D721Med (cell line): Measurements from ENCODE around the gene GPR107.

Experiments used
- DNase-seq: peaks from one replicate; pipeline ENCODE4 v3.0.0; 2011; ENCODE audit warnings: low spot score; ENCODE audit not compliant: insufficient read length
- FAIRE-seq: peaks from 2 replicates; lab custom pipeline; 2011; peaks lifted over from hg19 to GRCh38; lab: Jason Lieb, UNC
- TF ChIP-seq, protein P1 (sequence below): IDR thresholded peaks from 2 replicates; pipeline ENCODE4 v1.5.1; 2012; ENCODE audit warnings: mild to moderate bottlenecking, control low read depth; ENCODE audit not compliant: insufficient read depth; ENCODE audit errors: missing control alignments

Gene GPR107

DNA sequence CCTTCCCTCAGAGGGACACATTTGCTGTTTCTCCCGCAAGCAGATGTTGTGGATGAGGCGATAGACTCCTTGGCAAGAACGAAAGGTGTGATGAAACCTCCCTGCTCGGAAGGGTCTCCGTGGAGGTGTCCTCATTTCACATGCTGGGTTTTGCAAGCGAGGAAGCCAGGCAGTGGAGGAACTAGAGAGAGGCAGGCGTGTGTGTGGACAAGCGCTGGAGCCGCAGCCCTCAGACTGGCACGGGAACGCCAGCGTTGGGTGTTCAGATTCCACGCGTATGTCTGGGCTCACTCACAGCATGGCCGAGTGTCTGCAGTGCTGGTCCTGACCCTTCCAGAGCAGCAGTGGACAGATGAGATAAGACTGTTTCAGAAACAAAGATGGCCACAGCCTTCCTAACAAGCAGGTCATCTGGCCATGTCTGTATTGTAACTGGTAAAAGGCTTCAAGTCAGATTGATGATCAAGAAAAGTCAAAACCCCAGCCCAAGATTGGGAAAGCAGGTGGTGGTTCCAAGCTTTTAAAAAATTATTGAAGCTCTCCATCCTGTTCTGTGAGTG is 83.5 kb downstream of the GPR107 start:
- FAIRE-seq: no peak
- TF ChIP-seq, protein P1, sequence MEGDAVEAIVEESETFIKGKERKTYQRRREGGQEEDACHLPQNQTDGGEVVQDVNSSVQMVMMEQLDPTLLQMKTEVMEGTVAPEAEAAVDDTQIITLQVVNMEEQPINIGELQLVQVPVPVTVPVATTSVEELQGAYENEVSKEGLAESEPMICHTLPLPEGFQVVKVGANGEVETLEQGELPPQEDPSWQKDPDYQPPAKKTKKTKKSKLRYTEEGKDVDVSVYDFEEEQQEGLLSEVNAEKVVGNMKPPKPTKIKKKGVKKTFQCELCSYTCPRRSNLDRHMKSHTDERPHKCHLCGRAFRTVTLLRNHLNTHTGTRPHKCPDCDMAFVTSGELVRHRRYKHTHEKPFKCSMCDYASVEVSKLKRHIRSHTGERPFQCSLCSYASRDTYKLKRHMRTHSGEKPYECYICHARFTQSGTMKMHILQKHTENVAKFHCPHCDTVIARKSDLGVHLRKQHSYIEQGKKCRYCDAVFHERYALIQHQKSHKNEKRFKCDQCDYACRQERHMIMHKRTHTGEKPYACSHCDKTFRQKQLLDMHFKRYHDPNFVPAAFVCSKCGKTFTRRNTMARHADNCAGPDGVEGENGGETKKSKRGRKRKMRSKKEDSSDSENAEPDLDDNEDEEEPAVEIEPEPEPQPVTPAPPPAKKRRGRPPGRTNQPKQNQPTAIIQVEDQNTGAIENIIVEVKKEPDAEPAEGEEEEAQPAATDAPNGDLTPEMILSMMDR: no peak
- DNase-seq: no peak

DNA sequence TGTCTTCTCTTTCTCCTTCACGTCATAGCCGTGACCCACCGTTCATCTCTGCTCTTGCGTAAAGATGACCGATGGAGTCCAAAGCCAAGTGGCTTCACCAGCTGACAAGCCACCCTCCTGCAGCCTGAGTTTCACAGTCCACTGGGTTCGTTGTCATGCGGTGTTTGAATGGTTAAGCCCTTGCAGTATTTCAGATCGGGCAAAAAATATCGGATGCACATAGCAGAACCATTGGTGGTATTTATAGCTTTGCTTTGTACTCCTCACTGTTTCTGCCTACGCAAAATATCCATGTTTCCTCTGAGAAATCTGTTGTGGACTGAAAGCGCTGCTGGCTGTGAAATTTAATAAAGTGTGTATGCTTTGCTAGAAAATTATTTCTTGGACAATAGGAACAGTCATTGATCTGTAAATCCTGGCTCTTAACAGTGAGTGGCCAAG is 84.0 kb downstream of the GPR107 start:
- TF ChIP-seq, protein P1: no peak
- FAIRE-seq (no peak), DNase-seq (no peak)

DNA sequence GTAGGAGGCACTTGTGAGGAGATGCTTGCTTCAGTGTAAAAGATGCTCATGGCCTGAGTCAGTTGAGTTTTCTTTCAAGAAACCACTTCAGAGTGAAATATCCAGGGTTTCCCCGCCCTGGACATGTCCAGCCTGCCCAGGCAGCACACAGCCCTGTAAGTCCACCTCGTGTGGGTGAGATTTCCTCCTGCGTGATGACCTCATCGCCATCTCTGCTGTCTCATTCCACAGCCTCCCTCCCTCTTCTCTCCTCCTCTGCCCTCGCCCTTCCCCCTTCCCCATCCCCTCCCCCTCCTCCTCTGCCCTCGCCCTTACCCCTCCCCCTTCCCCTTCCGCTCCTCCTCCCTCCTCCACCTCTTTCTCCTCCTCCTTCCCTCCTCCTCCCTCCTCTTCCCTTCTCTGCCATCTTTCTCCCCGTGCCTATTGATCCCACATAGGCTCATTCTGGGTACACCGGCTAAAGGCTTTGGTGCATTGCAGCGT is 84.5 kb downstream of the GPR107 start:
- FAIRE-seq (no peak), DNase-seq (no peak)
- TF ChIP-seq, protein P1: no peak

DNA sequence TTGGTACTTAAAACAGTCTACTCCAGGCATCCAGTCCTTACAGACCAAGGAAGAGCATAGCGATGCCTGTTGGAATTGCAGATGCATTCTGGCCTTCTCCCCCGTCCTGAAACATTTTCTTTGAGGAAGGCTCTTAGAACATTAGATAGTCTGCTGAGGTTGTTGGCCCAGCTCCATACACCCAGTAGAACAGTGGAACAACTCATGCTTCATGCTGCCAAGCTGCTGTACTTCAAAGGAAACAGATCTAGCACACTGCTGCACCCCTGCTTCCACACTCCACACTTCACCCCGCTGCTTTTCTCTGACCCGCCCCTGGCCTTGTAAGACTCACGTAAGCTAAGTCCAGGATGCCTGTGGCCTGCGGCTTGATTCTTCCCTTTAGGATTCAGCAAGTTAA is 85.1 kb downstream of the GPR107 start:
- FAIRE-seq (no peak), DNase-seq (no peak)
- TF ChIP-seq, protein P1: no peak

DNA sequence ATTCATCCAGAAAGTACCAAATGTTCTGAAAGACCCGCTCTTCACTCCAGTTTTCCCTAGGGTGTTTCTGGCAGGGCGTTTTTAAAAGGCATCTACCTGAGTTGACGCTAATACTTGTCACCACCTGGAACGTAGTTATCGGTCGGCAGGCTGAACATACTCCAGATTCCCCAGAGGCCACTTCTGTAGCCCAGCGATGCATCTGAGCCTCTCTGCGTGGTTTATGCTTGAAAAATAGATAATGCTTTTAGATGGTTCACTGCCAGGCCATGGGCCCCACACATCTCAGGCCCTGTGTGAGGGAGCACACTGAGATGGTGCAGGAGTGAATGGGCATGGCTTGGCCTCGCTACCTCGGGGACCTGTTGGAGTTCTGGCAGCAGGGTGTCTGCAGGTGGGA is 85.5 kb downstream of the GPR107 start:
- DNase-seq (no peak), FAIRE-seq (no peak)

DNA sequence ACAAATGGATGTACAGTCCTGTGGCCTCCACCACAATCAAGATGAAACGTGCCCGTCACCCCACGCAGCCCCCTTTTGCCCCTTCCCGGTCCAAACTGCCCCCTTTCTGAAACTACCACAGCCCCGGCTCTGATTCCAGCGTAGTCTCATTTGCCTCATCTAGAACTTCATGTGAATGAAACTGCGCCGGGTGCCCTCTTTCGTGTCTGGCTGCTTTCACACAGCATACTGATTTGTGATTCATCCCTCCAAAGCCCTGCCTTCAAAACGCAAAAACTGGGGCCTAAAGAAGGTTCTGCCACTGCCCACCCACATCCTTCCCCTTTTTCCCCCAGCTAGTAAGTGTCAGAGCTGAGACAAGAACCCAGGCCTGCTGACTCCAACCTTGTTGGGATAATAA is 87.0 kb downstream of the GPR107 start:
- no peak for FAIRE-seq
- DNase-seq: no peak
- TF ChIP-seq, protein P1: no peak

More for the DNA sequence above, 85.5 kb downstream of the GPR107 start:
- TF ChIP-seq, protein P1: no peak

DNA sequence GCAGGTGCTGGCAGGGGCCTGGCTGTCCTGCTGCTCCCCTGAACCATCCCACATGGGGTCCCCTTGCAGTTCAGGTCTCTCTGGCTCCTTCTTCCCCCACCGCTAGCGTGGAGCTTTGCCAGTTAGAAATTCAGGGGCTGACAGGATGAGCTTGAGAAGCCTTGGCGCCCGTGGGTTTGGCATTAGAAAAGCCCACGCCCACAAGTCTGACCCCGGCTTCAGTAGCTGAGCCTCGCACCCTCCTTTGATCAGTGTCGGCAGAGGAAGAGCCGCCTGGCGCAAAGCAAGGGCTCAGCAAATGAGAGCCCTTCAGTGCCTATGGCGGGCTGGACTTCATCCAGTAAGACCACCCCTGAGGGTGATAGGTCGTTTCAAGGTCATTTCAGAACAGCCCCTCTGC is 88.3 kb downstream of the GPR107 start:
- DNase-seq (no peak), FAIRE-seq (no peak)
- TF ChIP-seq, protein P1: no peak
